SJSA1 (cell line): ENCODE data around the gene SPINK5. TPM values are rescaled to one million over a fixed set of nuclear protein-coding genes. Genes with fewer than 3 reads are reported as not detected.

Experiments
- DNase-seq, 2 experiments: peaks; one replicate each; pipeline ENCODE4 v3.0.0-alpha.2; 2015 to 2020; ENCODE audit warnings: low spot score in 2 of 2, low read depth in 1 of 2
- H3K27ac ChIP-seq: fragments of 250-450 bp; sonication (Bioruptor Pico); 2 replicates; pipeline ENCODE4 v1.5.1; 2020; ENCODE audit warnings: mild to moderate bottlenecking, moderate library complexity
- H3K27me3 ChIP-seq: fragments of 250-450 bp; sonication (Bioruptor Pico); replicated peaks from 2 replicates; pipeline ENCODE4 v1.5.1; 2020; ENCODE audit warnings: mild to moderate bottlenecking, moderate library complexity
- H3K36me3 ChIP-seq: fragments of 250-450 bp; sonication (Bioruptor Pico); 2 replicates; pipeline ENCODE4 v1.5.1; 2020; ENCODE audit warnings: mild to moderate bottlenecking
- H3K4me1 ChIP-seq: fragments of 250-450 bp; sonication (Bioruptor Pico); replicated peaks from 2 replicates; pipeline ENCODE4 v1.6.1; 2021; ENCODE audit warnings: mild to moderate bottlenecking
- H3K4me3 ChIP-seq: fragments of 250-450 bp; sonication (Bioruptor Pico); 2 replicates; pipeline ENCODE4 v1.5.1; 2020; ENCODE audit warnings: mild to moderate bottlenecking
- H3K9me3 ChIP-seq: fragments of 250-450 bp; sonication (Bioruptor Pico); replicated peaks from 2 replicates; pipeline ENCODE4 v1.5.1; 2020; ENCODE audit warnings: mild to moderate bottlenecking
- total RNA-seq: library from RNA; depleted of rRNA; stranded (reverse); fragments of >200 nt; shearing (Covaris generic); gene quantifications from 2 replicates; pipeline ENCODE4 v1.2.3, GENCODE V29; 2014

Gene SPINK5
- total RNA-seq, 1 experiment from 2014 or later: not detected

DNA sequence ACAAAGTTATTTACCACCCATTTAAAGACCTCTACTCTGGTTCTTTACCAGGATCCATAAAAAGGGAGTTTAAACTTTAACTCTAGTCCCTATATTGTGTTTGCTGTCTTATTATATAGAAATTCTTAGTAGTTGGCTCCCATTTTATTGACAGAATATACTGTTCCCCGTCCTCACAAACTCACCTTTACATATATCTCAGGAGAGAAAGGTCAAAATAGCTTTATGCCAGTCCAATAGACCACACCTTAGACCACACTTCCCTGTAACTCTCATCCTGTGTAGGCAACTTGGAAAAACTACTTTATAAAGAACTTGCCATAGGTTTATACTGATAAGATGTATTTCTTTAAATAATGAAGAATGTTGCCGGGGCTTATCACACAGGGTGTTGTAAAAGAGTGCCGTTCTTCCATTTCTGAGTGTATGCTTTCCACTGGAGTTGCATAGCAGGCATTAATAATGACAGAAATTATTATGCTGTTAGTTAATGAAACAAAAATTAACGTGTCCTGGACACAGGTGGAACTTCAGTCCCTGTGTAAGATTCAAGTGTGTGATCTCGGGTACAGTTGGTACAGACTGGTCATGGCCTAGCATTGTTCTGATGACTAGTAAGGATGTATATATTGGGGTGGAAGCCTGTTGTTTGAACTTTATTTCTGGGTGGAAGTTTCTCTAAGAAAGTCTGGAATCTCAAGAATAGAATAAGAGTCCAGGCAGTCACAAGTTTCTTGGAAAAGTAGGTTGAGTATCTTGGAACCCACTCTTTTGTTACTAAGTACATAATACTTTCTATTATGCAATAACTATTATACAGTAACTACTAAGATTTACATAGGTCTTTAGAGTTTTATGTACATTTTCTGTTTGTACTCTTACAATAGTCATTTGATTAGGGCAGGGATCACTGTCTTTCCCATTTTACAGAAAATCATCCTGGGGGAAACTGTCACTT, 71.6 kb downstream of the SPINK5 start:
- no peaks in the 10 kb centered on the region for H3K36me3 ChIP-seq
- H3K27me3 ChIP-seq: no peaks in the 10 kb centered on the region
- no peaks in the 10 kb centered on the region for H3K4me1 ChIP-seq
- H3K9me3 ChIP-seq: no peaks in the 10 kb centered on the region
- H3K27ac ChIP-seq: no peak overlapping the region
- H3K4me3 ChIP-seq: no peak overlapping the region
- no peak for DNase-seq

DNA sequence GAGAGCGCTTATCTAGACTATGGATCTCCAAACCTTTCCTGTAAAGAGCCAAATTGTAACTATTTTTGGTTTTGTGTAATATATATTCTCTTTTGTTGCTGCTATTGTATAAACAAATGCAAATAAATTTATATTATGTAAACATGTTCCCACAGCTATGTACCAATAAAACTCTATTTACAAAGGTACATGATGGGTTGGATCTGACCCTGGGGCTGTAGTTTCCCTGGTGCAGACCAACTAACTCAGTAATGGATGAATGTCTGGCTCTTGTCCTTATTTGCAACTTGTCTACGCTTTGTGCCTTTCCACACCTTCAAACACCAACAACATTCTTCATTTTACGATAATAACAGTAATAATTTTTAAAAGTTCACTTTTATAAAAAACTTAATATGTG, 77.1 kb downstream of the SPINK5 start:
- H3K9me3 ChIP-seq: no peaks in the 10 kb centered on the region
- H3K27ac ChIP-seq: no peak overlapping the region
- no peak for DNase-seq
- H3K27me3 ChIP-seq: no peaks in the 10 kb centered on the region
- H3K4me1 ChIP-seq: no peaks in the 10 kb centered on the region
- H3K36me3 ChIP-seq: no peaks in the 10 kb centered on the region
- H3K4me3 ChIP-seq: no peak overlapping the region

DNA sequence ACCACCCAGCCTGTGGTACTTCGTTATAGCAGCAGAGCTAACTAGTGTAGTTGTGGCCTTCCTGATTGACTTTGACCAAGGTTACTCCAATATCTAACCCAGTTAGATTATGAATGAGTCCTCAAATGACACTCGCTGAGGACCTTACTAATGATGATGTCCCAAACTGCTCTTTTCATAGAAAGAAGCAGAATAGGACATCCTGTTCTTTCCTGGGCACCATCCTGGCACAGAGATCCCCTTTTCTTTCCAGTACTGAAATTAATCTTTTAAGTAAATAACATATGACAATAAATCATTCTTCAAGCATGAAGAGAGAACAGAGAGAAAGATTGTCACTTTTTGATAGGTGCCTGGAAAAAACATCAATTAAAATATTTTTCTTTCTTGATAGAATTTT, 77.9 kb downstream of the SPINK5 start:
- DNase-seq: no peak
- Histone ChIP-seq H3K27ac (no peak overlapping the region), H3K9me3 (no peaks in the 10 kb centered on the region), H3K27me3 (no peaks in the 10 kb centered on the region), H3K4me1 (no peaks in the 10 kb centered on the region), H3K4me3 (no peak overlapping the region), H3K36me3 (no peaks in the 10 kb centered on the region)

DNA sequence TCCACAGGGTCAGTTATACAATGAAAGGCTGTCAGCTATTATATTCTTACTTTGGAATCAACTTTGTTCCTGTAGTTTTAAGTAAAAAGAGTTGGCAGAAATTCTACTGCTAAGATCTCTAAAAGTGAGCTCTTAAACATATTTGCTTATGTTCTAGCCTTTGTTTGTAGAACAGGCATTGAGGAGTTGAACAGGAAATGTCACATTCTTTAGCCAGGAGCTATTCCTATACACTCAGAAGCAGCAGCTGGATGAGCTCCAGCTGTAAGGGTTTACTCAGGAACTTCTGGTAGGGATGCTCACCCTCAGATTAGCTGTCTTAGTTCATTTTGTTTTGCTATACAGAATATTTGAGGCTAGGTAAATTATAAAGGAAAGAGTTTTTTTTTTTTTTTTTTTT, 82.1 kb downstream of the SPINK5 start:
- no peaks in the 10 kb centered on the region for H3K9me3 ChIP-seq
- H3K4me1 ChIP-seq: no peaks in the 10 kb centered on the region
- no peak for DNase-seq
- no peaks in the 10 kb centered on the region for H3K36me3 ChIP-seq
- H3K4me3 ChIP-seq: no peak overlapping the region
- H3K27ac ChIP-seq: no peak overlapping the region
- H3K27me3 ChIP-seq: no peaks in the 10 kb centered on the region

DNA sequence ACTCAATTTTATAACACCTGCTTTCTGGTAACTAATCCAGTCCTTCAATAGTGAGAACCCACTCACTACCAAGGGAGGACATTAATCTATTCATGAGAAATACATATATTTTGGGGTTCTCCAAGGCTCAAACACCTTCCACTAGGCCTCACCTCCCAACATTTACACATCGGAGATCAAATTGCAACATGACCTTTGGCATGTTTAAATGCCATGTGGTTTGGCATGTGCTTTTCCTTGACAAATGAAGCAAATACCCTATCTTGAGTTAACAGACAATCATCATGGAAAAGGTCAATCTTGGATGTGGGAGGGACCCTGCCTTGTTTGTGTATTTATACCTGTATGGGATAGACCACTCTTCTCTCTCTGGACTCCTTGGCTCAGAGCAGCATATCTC, 82.7 kb downstream of the SPINK5 start:
- Histone ChIP-seq H3K27ac (no peak overlapping the region), H3K4me1 (no peaks in the 10 kb centered on the region), H3K4me3 (no peak overlapping the region), H3K27me3 (no peaks in the 10 kb centered on the region), H3K36me3 (no peaks in the 10 kb centered on the region), H3K9me3 (no peaks in the 10 kb centered on the region)
- DNase-seq: no peak

DNA sequence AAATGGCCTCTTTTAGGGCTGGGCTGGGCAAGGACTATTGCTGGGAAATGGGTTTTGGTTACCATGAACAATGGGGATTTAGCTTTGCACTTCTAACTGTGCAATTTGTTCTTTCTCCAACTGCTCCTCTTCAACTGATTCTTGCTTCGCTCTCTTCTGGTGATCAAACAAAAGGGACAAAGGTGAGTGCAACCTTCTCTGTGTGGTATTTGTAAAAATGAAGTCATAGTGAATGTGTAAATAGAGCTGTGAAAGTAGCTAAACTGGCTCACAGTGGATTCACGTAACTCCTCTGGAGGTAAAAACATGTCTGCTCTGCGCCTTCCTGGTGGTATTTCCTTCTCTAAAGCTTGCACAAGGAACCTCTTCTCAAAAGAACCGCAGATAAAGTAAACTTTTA, 83.6 kb downstream of the SPINK5 start:
- Histone ChIP-seq H3K27me3 (no peaks in the 10 kb centered on the region), H3K4me3 (no peak overlapping the region), H3K9me3 (no peaks in the 10 kb centered on the region), H3K4me1 (no peaks in the 10 kb centered on the region), H3K36me3 (no peaks in the 10 kb centered on the region), H3K27ac (no peak overlapping the region)
- DNase-seq: no peak

DNA sequence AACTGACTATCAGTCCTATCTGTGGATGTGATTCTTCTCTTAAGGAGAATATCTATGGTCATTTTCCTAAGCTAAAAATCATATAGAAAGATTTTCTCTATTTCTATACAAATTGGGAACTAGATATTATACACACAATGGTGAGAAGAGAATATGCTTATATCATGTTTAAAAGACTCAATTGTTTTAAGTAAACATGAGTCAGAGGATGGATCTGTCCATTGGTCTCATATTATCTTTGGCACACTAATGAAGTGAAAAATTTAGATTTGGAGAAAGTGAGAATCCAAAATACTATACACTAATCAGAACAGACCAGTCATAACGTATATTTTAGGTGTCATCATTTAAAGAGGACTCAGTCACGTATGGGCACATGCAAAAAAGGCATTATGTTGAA, 88.1 kb downstream of the SPINK5 start:
- Histone ChIP-seq H3K27me3 (no peaks in the 10 kb centered on the region), H3K4me1 (no peaks in the 10 kb centered on the region), H3K4me3 (no peak overlapping the region), H3K27ac (no peak overlapping the region), H3K36me3 (no peaks in the 10 kb centered on the region), H3K9me3 (no peaks in the 10 kb centered on the region)
- DNase-seq: no peak

DNA sequence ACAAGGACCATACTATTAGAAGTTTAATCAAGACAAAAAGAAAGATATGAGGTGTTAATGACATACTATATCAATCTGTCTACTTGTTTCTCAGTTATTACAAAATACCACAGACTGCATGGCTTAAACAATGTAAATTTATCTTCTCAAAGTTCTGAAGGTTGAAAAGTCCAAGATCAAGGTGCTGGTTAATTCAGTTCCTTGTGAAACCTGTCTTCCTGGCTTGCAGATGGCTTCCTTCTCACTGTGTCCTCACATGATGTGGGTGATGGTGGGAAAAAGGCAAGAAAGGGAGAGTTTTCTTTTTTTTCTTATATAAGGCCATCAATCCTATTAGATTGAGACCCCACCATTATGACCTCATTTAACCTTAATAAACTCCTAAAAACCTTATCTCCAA, 89.0 kb downstream of the SPINK5 start:
- no peak overlapping the region for H3K4me3 ChIP-seq
- no peak for DNase-seq
- H3K4me1 ChIP-seq: no peaks in the 10 kb centered on the region
- no peak overlapping the region for H3K27ac ChIP-seq
- H3K9me3 ChIP-seq: no peaks in the 10 kb centered on the region
- H3K27me3 ChIP-seq: no peaks in the 10 kb centered on the region
- H3K36me3 ChIP-seq: no peaks in the 10 kb centered on the region

DNA sequence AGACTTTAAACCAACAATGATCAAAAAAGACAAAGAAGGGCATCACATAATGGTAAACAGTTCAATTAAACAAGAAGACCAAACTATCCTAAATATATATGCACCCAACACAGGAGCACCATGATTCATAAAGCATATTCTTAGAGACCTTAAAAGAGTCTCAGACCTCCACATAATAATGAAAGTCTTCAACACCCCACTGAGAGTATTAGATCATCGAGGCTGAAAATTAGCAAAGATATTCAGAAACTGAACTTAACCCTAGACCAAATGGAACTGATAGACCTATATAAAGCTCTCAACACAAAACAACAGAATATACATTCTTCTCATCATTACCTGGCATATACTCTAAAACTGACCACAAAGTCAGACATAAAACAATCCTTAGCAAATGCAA, 92.8 kb downstream of the SPINK5 start:
- Histone ChIP-seq H3K4me3 (no peak overlapping the region), H3K4me1 (no peaks in the 10 kb centered on the region), H3K27me3 (no peaks in the 10 kb centered on the region), H3K36me3 (no peaks in the 10 kb centered on the region), H3K27ac (no peak overlapping the region), H3K9me3 (no peaks in the 10 kb centered on the region)
- no peak for DNase-seq

DNA sequence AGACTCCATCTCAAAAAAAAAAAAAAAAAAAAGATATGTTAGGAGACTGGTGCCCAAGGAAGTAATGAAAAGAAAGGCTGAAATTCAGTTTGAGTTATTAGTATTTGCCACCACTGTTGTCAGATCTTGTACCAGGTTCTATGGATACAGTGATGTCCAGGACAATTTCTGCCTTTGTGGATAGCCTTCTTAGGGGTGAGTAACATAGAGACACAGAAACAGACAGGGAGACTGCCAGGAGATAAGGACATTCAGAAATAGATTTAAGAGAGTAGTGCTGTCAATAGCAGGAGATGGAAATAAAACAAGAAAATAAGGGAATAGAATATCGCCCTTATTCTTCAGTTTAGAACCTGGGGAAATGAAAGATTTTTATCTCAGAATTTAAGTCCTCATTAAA, 98.3 kb downstream of the SPINK5 start:
- Histone ChIP-seq H3K27me3 (no peaks in the 10 kb centered on the region), H3K36me3 (no peaks in the 10 kb centered on the region), H3K4me3 (no peak overlapping the region), H3K4me1 (no peaks in the 10 kb centered on the region), H3K9me3 (no peaks in the 10 kb centered on the region), H3K27ac (no peak overlapping the region)
- DNase-seq: no peak

DNA sequence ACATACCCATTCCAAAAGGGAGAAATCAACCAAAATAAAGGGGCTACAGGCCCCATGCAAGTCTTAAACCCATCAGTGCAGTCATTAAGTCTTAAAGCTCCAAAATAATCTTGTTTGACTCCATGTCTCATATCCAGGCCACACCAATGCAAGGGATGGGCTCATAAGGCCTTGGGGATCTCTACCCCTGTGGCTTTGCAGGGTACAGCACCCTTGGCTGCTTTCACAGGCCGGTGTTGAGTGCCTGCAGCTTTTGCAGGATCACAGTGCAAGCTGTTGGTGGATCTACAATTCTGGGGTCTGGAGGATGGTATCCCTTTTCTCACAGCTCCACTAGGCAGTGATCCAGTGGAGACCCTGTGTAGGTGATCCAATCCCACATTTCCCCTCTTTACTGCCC, 99.6 kb downstream of the SPINK5 start:
- no peaks in the 10 kb centered on the region for H3K27me3 ChIP-seq
- H3K27ac ChIP-seq: no peak overlapping the region
- no peak for DNase-seq
- H3K9me3 ChIP-seq: no peaks in the 10 kb centered on the region
- H3K4me3 ChIP-seq: no peak overlapping the region
- H3K36me3 ChIP-seq: no peaks in the 10 kb centered on the region
- no peaks in the 10 kb centered on the region for H3K4me1 ChIP-seq

DNA sequence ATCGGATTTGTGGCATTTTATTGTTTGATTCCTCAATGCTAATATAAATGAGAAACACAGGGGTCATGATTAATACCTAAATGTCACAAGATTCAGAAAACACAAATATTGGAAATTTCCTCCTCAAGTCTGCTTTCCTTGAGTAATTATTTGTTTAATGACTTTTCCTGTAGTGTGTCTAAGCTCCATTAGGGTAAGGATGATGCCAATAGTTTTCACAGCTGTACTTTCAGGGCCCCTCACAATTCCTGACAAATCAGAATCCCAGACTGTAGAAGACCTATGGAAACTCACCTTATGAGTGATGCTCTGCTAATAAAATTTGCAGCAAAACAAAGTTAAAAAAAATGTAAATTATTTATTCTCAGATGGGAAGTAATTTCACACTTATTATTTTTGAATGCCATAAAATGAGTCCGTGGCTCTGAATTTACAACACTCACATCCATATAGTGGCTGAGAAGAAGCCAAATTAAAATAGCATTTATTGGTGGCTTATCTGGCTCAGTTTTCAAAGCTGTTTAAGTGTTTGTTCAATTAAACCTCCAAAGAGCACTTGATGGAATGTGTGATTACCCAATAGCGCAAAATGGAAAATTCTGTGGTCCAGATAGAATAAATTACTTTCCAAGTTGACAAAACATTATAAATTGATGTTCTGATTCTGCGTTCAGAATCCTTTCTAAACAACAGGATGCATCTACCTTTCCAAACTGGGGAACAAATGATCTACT, 102.9 kb downstream of the SPINK5 start:
- no peak for DNase-seq
- Histone ChIP-seq H3K36me3 (no peaks in the 10 kb centered on the region), H3K4me1 (no peaks in the 10 kb centered on the region)

DNA sequence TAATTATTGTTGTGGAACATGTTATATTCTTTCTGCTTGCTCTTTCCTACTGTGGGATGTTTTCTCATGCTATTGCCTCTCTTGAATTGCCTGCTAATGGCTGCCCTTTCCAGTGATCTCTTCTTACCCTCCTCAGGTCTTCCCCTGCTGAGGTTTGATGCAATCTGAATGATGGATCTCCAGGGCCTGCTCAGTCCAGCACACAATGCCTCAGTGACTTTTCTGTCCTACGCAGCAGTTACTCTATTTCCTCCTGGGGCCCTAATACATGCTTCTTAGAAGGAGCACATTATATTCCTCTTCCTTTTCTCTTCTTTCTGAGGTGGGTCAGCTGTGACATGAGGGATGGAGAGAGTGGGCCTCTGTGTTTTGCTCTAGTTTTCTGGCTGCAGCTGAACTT, 104.5 kb downstream of the SPINK5 start, which contains the start of gene SPINK14:
Gene SPINK14 (plus strand): TSS at position 301 of the 400 bp plus-strand sequence. CDS start 1,187 bp downstream, outside the sequence.
- Histone ChIP-seq H3K27ac (no peak within 1 kb of the TSS), H3K4me1 (no peaks in the 10 kb centered on the region), H3K4me3 (no peak within 1 kb of the TSS), H3K9me3 (no peaks in the 10 kb centered on the region), H3K36me3 (no peaks in the 10 kb centered on the region), H3K27me3 (no peaks in the 10 kb centered on the region)
- no peak for DNase-seq

More for the DNA sequence above, 102.9 kb downstream of the SPINK5 start:
- Histone ChIP-seq H3K4me3 (no peak overlapping the region), H3K9me3 (no peaks in the 10 kb centered on the region), H3K27ac (no peak overlapping the region), H3K27me3 (no peaks in the 10 kb centered on the region)

DNA sequence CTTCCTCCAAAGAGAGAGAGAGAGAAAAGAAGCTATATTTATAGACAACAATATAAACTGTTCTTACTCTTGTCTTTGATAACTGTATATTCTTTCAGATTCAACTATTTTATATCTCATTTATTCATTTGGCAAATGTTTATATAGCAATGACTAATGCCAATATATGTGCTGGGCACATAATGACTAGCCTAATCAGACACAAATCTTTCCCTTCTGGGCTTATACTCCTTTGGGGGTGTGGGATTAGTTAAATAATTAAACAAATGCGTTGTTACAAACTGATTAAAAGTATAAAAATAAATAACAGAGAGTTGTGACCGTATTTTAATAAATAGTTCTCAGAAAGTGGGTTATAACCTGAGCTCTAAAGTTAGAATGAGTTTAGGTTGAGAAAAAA, 108.6 kb downstream of the SPINK5 start:
- H3K4me1 ChIP-seq: no peaks in the 10 kb centered on the region
- H3K27me3 ChIP-seq: no peaks in the 10 kb centered on the region
- H3K36me3 ChIP-seq: no peaks in the 10 kb centered on the region
- no peak overlapping the region for H3K27ac ChIP-seq
- H3K4me3 ChIP-seq: no peak overlapping the region
- no peaks in the 10 kb centered on the region for H3K9me3 ChIP-seq
- no peak for DNase-seq
